Progenitor cell of endocrine pancreas (in vitro differentiated cells): ENCODE measurements around the gene SLC25A43. TPM values are rescaled to one million over a fixed set of nuclear protein-coding genes. Genes with fewer than 3 reads are reported as not detected.

Source experiments
- DNase-seq: peaks from one replicate; pipeline ENCODE4 v3.0.0; 2021; ENCODE audit warnings: low spot score; ENCODE audit not compliant: unreplicated experiment
- H3K27ac Mint-ChIP-seq: 2 replicates; pipeline ENCODE4 v1.8.0; 2021; ENCODE audit warnings: mild to moderate bottlenecking, moderate library complexity, mixed read lengths
- H3K27me3 Mint-ChIP-seq: 2 replicates; pipeline ENCODE4 v1.8.0; 2021; ENCODE audit warnings: mixed read lengths
- H3K36me3 Mint-ChIP-seq: 2 replicates; pipeline ENCODE4 v1.8.0; 2022; ENCODE audit warnings: mixed read lengths; ENCODE audit not compliant: insufficient read depth
- H3K4me1 Mint-ChIP-seq: 2 replicates; pipeline ENCODE4 v1.8.0; 2021; ENCODE audit warnings: low read depth, mixed read lengths
- H3K4me3 Mint-ChIP-seq: 2 replicates; pipeline ENCODE4 v1.8.0; 2021; ENCODE audit warnings: low read depth, mild to moderate bottlenecking, moderate library complexity, mixed read lengths
- H3K9me3 Mint-ChIP-seq: 2 replicates; pipeline ENCODE4 v1.8.0; 2021; ENCODE audit warnings: low read depth, mixed read lengths
- total RNA-seq: library from RNA; stranded (reverse); gene quantifications from 2 replicates; pipeline ENCODE4 v1.2.1, GENCODE V29; 2021
- TF ChIP-seq, protein P1 (sequence below): fragments of 200-600 bp; sonication (generic); IDR thresholded peaks from one replicate; pipeline ENCODE4 v1.5.0; 2021; ENCODE audit warnings: antibody characterized with exemption, mild to moderate bottlenecking; ENCODE audit not compliant: unreplicated experiment

SLC25A43 gene
- total RNA-seq, 1 donor from 2014 or later, result 4.1 TPM

DNA sequence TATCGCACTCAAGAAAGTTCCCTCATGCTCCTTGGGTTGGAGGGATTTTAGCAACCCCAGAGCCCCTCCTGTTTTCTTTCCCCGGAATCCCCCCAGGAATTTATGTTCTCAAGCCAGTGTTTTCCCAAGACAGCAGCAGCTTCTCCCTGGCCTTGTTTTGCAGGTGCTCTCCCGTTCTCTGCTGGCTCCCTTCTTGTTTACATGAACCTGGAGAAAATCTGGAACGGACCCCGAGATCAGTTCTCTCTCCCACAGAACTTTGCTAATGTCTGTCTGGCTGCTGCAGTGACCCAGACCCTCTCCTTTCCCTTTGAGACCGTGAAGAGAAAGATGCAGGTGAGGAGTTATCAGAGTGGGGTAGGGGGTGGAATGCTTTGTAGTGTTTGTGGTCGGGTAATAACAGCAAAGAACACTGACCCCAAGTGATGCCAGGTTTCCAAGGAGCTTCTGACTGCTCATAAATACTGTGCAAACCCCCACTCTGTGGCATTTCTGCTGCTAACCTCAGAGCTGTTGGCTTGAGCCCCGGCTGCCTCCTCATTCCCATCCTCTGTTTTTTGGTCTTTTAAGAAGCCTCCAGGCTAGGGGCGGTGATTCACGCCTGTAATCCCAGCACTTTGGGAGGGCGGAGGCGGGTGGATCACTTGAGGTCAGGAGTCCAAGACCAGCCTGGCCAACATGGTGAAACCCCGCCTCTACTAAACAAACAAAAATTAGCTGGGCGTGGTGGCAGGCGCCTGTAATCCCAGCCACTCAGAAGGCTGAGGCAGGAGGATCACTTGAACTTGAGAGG lies 11.1 kb downstream of the SLC25A43 start:
- DNase-seq, result no peak
- H3K27me3 Mint-ChIP-seq, result no peaks in the 10 kb centered on the region
- no peak overlapping the region for H3K27ac Mint-ChIP-seq
- H3K4me1 Mint-ChIP-seq, result peaks cover 2% of the 10 kb centered on the region
- TF ChIP-seq, protein P1, sequence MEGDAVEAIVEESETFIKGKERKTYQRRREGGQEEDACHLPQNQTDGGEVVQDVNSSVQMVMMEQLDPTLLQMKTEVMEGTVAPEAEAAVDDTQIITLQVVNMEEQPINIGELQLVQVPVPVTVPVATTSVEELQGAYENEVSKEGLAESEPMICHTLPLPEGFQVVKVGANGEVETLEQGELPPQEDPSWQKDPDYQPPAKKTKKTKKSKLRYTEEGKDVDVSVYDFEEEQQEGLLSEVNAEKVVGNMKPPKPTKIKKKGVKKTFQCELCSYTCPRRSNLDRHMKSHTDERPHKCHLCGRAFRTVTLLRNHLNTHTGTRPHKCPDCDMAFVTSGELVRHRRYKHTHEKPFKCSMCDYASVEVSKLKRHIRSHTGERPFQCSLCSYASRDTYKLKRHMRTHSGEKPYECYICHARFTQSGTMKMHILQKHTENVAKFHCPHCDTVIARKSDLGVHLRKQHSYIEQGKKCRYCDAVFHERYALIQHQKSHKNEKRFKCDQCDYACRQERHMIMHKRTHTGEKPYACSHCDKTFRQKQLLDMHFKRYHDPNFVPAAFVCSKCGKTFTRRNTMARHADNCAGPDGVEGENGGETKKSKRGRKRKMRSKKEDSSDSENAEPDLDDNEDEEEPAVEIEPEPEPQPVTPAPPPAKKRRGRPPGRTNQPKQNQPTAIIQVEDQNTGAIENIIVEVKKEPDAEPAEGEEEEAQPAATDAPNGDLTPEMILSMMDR, result no peak
- H3K4me3 Mint-ChIP-seq, result no peak overlapping the region
- H3K36me3 Mint-ChIP-seq, result peaks cover 8% of the 10 kb centered on the region
- H3K9me3 Mint-ChIP-seq, result peaks cover 10% of the 10 kb centered on the region

DNA sequence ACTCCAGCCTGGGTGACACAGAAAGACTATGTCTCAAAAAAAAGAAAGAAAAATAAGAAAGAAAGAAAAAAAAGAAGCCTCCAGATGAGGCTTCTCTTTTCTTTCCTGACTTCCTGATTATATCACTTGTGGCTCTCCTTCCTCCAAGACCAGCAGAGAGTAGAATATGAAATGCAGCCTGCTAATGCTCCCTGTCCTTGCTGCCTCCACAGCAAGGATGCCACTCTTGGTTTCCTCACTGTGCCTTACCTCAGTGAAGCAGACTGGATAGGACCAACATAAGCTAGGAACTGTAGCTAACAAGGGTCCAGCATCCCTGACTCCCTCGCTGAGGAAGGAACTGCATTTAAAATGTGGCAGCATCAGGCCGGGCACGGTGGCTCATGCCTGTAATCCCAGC lies 11.7 kb downstream of the SLC25A43 start:
- no peaks in the 10 kb centered on the region for H3K27me3 Mint-ChIP-seq
- TF ChIP-seq, protein P1, result no peak
- peaks cover 8% of the 10 kb centered on the region for H3K36me3 Mint-ChIP-seq
- no peak overlapping the region for H3K27ac Mint-ChIP-seq
- H3K9me3 Mint-ChIP-seq, result peaks cover 10% of the 10 kb centered on the region
- H3K4me3 Mint-ChIP-seq, result no peak overlapping the region
- DNase-seq, result no peak
- H3K4me1 Mint-ChIP-seq, result peaks cover 2% of the 10 kb centered on the region

DNA sequence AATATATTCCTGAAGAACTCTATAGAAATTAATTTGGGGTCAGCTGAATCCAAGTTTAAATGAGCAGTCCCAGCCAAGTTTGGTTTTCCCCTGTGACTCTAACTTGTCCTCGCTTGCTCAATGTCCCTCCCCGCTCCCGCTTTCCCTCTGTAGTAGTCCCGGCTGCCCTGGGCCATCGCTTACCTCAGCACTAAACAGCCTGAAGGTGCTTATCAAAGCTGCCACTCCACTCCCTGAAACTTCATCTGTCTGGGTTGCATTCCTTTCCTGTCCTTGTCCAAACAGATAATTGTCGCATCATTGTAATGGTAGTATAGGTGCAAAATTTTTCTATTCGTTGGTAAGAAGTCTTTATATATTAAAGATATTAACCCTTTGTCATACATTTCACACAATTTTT lies 12.8 kb downstream of the SLC25A43 start:
- H3K4me3 Mint-ChIP-seq, result no peak overlapping the region
- H3K27ac Mint-ChIP-seq, result no peak overlapping the region
- H3K36me3 Mint-ChIP-seq, result peaks cover 8% of the 10 kb centered on the region
- no peaks in the 10 kb centered on the region for H3K27me3 Mint-ChIP-seq
- TF ChIP-seq, protein P1, result no peak
- peaks cover 2% of the 10 kb centered on the region for H3K4me1 Mint-ChIP-seq
- no peak for DNase-seq
- peaks cover 10% of the 10 kb centered on the region for H3K9me3 Mint-ChIP-seq

DNA sequence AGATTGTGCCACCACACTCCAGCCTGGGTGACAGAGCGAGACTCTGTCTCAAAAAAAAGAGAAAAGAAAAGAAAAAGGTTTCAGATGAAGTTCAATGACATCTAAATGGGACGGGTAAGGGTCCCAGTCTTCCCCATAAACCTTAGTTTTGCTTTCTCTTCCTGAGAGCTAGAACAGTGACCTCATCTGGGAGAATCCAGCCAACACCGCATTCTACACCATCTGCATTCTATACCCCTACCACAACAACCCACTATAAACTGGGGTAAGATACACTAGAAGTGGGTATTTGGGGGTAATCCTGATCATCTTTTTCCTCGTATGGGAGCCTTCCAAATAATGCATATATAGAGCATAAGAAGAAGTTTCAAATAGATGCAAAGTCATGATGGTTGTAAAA lies 18.2 kb downstream of the SLC25A43 start:
- no peak overlapping the region for H3K27ac Mint-ChIP-seq
- TF ChIP-seq, protein P1, result no peak
- no peaks in the 10 kb centered on the region for H3K27me3 Mint-ChIP-seq
- no peak for DNase-seq
- H3K4me1 Mint-ChIP-seq, result peaks cover 9% of the 10 kb centered on the region
- H3K36me3 Mint-ChIP-seq, result no peaks in the 10 kb centered on the region
- no peak overlapping the region for H3K4me3 Mint-ChIP-seq
- H3K9me3 Mint-ChIP-seq, result peaks cover 13% of the 10 kb centered on the region

DNA sequence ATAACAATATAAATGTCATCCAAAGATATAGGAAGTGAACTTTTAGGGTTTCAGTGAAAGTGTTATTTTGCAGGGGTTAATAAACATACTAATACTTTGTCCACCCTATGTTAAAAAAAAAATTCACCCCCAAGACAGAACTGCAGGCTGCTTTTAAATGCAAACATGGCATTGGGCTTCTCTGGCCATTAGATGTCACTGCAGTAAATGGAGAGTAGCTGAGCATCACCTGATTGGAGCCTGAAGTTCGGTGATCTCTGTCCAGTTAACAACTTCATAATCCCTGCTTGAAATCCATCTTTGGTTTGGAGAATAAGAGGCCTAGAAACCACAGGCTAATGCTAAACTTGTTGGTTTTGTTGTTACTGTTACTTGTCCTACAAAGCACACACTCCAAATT lies 18.7 kb downstream of the SLC25A43 start:
- no peak for DNase-seq
- H3K9me3 Mint-ChIP-seq, result peaks cover 13% of the 10 kb centered on the region
- H3K36me3 Mint-ChIP-seq, result no peaks in the 10 kb centered on the region
- H3K4me1 Mint-ChIP-seq, result peaks cover 9% of the 10 kb centered on the region
- no peaks in the 10 kb centered on the region for H3K27me3 Mint-ChIP-seq
- no peak overlapping the region for H3K4me3 Mint-ChIP-seq
- H3K27ac Mint-ChIP-seq, result no peak overlapping the region
- TF ChIP-seq, protein P1, result no peak
